IPS-20b (cell line): Measurements from ENCODE around the gene HS2ST1.

ENCODE experiments used
- H3K27ac ChIP-seq: one replicate; pipeline ENCODE4 v1.5.1; 2013; ENCODE audit warnings: low read length
- H3K27me3 ChIP-seq: 2 replicates; pipeline ENCODE4 v1.6.1; 2013; ENCODE audit warnings: mild to moderate bottlenecking, low read length, inconsistent platforms; ENCODE audit not compliant: insufficient read depth
- H3K36me3 ChIP-seq: 2 replicates; pipeline ENCODE4 v1.6.1; 2013; ENCODE audit warnings: low read depth, mild to moderate bottlenecking, inconsistent platforms, low read length, moderate library complexity; ENCODE audit not compliant: insufficient read depth
- H3K4me1 ChIP-seq: 2 replicates; pipeline ENCODE4 v1.6.1; 2013; ENCODE audit warnings: mild to moderate bottlenecking, control low read depth, inconsistent platforms, low read length, moderate library complexity; ENCODE audit not compliant: insufficient read depth
- H3K4me3 ChIP-seq: 2 replicates; pipeline ENCODE4 v1.5.1; 2013; ENCODE audit warnings: mild to moderate bottlenecking, low read length, inconsistent platforms
- H3K9ac ChIP-seq: 2 replicates; pipeline ENCODE4 v1.6.1; 2013; ENCODE audit warnings: low read depth, mild to moderate bottlenecking, inconsistent platforms, low read length, moderate library complexity
- H3K9me3 ChIP-seq: 2 replicates; pipeline ENCODE4 v1.6.1; 2013; ENCODE audit warnings: mild to moderate bottlenecking, low read depth, low read length, inconsistent platforms; ENCODE audit not compliant: insufficient read depth

The HS2ST1 gene

DNA sequence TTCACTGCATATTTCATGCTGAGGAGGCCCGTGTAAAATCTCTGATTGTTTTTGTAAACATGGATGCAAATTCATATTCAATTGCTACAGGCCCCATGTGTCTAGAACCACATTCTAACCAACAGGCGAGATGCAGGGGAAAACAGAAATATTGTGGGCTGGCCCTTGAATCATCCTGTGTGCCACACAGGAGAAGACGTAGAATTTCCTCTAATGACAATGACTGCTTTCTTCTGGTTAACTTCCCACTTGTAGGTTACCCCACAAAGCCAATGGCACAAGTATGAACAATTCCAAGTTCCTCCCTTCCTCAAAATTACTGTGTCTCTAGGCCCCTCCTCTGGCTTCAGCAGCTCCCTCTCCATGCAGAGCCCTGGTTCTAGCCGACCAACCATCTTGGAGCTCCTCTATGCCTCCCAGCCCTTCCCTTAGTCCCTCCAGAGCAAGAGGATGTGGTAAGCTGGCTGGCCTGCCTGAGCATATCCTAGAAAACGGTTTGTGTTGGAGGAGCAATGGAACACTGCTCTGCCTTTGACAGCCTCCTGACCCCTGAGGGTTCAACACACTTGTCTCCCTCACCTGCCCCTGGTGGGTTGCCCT, 205.2 kb downstream of the HS2ST1 start:
- Histone ChIP-seq H3K27me3 (no peaks in the 10 kb centered on the region), H3K27ac (no peak overlapping the region), H3K9me3 (no peaks in the 10 kb centered on the region), H3K4me1 (peaks cover 9% of the 10 kb centered on the region; the same call in 1 of the 2 replicates), H3K4me3 (no peak overlapping the region), H3K9ac (no peak overlapping the region), H3K36me3 (no peaks in the 10 kb centered on the region)

DNA sequence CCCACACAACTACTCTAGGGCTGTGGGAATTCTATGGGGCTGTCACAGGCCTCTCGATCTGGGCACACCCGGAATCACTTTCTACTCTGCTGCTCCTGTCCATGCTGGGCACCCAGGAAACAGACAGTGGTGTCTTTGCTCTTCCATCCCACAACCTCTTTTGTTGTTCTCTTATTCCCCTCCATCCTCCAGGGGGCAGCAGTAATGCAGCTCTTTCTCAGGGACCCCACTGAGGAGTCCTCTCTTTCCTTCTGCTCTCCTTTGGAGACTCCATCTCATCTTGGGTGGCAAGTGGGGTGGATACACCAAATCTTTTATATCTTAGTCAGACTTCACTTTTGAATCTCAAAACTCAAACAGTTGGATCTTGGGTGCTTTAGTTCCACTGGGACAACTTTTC, 206.3 kb downstream of the HS2ST1 start:
- H3K9ac ChIP-seq, result no peak overlapping the region

DNA sequence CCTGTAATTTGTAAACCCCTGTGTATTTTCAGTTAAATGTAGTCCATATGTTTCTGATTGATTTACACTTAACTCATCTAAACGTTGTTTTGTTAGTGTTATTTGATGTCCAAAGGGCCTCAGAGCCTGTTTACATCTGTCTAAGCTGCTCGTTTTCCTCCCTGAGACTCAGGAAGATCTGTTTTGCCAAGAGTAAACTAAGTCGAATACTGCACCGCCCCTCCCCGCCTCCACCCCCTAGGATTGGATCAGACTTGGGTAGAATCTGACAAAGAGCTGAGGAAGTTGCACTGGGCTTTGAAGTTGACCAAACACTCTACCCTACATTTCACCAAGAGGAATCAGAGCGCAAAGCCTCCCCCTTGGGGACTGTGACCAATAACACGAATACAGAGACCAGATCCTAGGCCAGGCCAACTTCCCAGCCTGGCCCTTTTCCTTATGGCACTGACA, 207.3 kb downstream of the HS2ST1 start:
- H3K36me3 ChIP-seq, result no peaks in the 10 kb centered on the region
- H3K27me3 ChIP-seq, result no peaks in the 10 kb centered on the region
- H3K4me1 ChIP-seq, result peaks cover 9% of the 10 kb centered on the region; the same call in 1 of the 2 replicates
- H3K4me3 ChIP-seq, result no peak overlapping the region
- H3K9ac ChIP-seq, result no peak overlapping the region
- no peak overlapping the region for H3K27ac ChIP-seq
- H3K9me3 ChIP-seq, result no peaks in the 10 kb centered on the region

More for the DNA sequence above, 206.3 kb downstream of the HS2ST1 start:
- H3K27me3 ChIP-seq, result no peaks in the 10 kb centered on the region
- H3K4me1 ChIP-seq, result peaks cover 9% of the 10 kb centered on the region; the same call in 1 of the 2 replicates
- H3K27ac ChIP-seq, result no peak overlapping the region
- no peaks in the 10 kb centered on the region for H3K36me3 ChIP-seq
- H3K9me3 ChIP-seq, result no peaks in the 10 kb centered on the region
- no peak overlapping the region for H3K4me3 ChIP-seq

DNA sequence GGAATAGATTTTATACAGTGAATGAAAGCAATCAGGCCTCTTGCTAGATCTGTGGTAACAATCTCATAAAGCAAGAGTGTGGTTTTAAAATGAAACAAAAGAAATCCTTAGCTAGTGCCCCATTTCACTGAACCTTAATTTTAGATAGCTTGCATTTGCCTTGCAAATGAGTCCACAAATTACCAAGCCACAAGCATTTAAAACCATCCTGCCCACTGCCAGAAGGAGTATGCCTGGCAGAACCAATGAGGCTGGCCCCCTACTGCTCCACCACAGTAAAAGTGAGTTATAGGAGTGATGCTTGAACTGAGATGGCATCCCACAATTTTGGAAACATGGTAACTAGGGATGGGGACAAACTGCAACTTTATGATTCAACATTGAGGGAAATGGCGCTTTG, 207.8 kb downstream of the HS2ST1 start:
- Histone ChIP-seq H3K4me3 (no peak overlapping the region), H3K27ac (no peak overlapping the region), H3K36me3 (no peaks in the 10 kb centered on the region), H3K4me1 (peaks cover 5% of the 10 kb centered on the region; the same call in 1 of the 2 replicates), H3K27me3 (no peaks in the 10 kb centered on the region), H3K9me3 (no peaks in the 10 kb centered on the region), H3K9ac (no peak overlapping the region)

DNA sequence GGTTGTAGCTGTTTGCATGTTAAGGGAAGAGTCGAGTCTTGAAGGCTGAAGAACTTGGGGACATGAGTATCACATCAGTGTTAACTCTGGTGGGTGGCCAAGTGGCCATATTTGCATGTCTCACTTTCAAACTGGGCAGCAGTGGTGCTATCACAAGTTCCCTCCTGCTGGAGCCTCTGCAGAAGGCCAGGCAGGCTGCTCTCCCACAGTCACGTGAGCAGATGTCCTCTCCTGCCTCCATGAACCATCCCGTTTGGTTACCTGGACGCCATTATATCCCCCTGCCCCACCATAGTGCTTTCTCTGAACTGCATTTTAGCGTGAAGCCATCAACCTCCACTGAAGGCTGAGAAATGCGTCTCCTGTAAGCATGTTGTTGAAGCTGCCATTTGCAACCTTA, 209.2 kb downstream of the HS2ST1 start:
- Histone ChIP-seq H3K27me3 (no peaks in the 10 kb centered on the region), H3K9ac (no peak overlapping the region), H3K9me3 (no peaks in the 10 kb centered on the region), H3K27ac (no peak overlapping the region), H3K4me3 (no peak overlapping the region), H3K4me1 (no peaks in the 10 kb centered on the region), H3K36me3 (no peaks in the 10 kb centered on the region)

DNA sequence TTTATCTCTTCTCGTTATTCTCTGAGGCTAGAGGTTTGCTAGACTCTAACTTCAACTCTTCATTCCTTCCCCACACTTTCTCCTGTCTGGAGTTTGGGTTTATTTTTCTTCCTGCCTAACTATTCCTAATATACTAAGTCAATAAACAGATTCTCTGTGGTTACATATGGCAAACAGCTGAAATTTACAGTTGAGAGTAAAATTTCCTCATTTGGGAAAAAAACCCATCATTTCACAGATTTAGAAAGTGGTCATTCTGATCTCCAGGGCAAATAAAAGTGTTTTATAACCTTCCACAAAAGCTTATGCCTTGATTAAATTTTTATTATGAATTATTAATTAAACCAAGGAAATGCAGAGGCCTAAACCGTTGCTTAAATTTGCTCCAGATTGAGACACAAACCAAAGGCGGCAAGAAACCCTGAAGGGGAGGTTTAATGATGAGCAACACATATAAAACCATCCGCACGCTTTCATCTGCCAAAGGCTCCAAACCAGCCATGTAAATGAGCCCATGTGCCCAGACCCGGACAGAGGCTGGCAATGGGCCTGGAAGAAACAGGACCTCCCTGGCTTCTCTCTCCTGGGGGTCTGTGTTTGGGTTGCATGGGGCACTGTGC, 212.6 kb downstream of the HS2ST1 start:
- Histone ChIP-seq H3K27me3 (peaks cover 7% of the 10 kb centered on the region; the same call in 1 of the 2 replicates), H3K36me3 (no peaks in the 10 kb centered on the region), H3K4me1 (no peaks in the 10 kb centered on the region), H3K27ac (no peak overlapping the region), H3K9me3 (no peaks in the 10 kb centered on the region), H3K4me3 (no peak overlapping the region), H3K9ac (no peak overlapping the region)

DNA sequence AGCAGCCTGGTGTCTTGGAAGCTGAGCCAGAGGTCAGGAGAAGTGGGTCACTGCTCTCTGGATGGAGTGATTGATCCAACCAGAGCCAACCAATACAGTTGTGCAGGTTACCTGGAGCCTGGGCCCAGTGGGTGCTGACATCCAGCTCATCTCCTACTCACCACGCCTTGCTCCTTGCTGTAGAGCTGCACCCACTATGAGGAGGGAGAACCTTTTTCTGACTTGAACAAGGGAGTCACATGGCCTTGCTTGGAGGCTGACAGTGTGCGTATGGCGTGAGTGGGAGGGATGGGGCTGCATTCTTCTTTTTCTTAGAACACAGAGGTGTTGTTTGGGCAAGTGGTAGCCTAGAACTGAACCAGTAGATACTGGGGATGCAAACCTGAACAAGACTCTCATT, 213.1 kb downstream of the HS2ST1 start:
- no peak overlapping the region for H3K4me3 ChIP-seq
- H3K9ac ChIP-seq, result no peak overlapping the region
- no peaks in the 10 kb centered on the region for H3K9me3 ChIP-seq
- H3K27me3 ChIP-seq, result peaks cover 13% of the 10 kb centered on the region
- no peaks in the 10 kb centered on the region for H3K36me3 ChIP-seq
- H3K27ac ChIP-seq, result no peak overlapping the region
- H3K4me1 ChIP-seq, result 0 out of 2 replicates have a peak, but pooled peaks cover 2% of the 10 kb centered on the region

DNA sequence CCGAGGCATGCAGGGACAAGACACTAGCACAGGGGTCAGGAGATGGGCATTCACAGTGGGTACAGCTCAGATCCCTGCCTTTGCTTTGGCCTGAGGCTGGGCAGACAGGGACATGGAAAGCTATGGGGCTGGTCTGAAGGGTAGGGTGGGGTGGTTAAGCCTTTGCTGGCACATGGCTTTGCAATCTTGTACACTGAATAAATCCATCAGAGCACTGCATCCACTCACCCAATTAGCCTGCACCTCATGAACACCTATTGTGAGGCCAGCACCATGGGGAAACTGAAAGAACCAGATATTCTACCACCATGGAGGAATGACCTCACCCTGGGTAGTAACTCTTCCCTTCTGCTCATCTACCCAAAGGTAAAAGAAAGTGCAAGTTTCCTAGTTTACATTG, 214.6 kb downstream of the HS2ST1 start:
- H3K36me3 ChIP-seq, result no peaks in the 10 kb centered on the region
- no peaks in the 10 kb centered on the region for H3K9me3 ChIP-seq
- no peak overlapping the region for H3K27ac ChIP-seq
- no peak overlapping the region for H3K4me3 ChIP-seq
- H3K4me1 ChIP-seq, result 0 out of 2 replicates have a peak, but pooled peaks cover 4% of the 10 kb centered on the region
- no peak overlapping the region for H3K9ac ChIP-seq
- H3K27me3 ChIP-seq, result peaks cover 27% of the 10 kb centered on the region

DNA sequence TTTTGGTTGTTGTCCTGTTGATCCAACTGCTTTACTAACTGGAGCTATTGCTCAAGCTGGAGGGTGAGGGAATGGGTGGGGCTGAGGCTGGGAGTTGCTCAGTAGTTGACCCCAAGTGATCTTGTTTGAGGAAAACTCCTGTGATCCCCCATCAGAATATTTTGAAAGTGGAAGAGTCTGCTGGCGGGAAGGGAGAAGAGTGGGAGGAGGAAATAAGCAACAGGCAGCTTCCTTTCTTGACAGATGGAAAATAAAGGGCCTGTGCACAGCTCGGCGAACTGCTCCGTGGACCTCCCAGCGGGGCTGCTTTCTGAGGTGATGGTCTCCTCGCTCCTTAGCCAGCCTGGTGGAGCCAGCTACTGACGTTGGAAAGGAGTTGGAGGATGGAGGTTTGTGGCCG, 215.2 kb downstream of the HS2ST1 start:
- Histone ChIP-seq H3K4me1 (0 out of 2 replicates have a peak, but pooled peaks cover 4% of the 10 kb centered on the region), H3K27me3 (peaks cover 28% of the 10 kb centered on the region), H3K4me3 (no peak overlapping the region), H3K27ac (no peak overlapping the region), H3K36me3 (no peaks in the 10 kb centered on the region), H3K9me3 (no peaks in the 10 kb centered on the region), H3K9ac (no peak overlapping the region)

DNA sequence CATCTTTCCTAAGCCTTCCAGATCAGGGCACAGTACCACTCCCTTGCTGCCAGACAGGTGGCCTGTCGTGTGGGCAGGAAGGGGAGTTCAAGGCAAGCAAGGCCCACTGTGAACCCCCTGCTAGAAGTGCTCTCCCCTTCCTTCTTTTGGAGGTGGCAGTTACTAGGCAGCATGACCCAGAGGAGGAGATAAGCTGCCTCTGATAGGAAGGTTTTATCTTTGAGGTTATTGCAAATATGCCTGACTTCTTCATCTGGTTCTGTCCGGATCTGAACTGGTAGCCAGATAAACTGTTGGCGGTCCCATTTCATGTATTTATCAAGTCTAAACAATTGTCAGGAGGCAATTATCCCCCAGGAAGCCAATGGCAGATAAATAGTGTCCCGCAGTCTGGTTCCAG, 216.0 kb downstream of the HS2ST1 start:
- Histone ChIP-seq H3K36me3 (no peaks in the 10 kb centered on the region), H3K4me1 (0 out of 2 replicates have a peak, but pooled peaks cover 4% of the 10 kb centered on the region), H3K9ac (no peak overlapping the region), H3K4me3 (no peak overlapping the region), H3K9me3 (no peaks in the 10 kb centered on the region), H3K27me3 (peaks cover 28% of the 10 kb centered on the region), H3K27ac (no peak overlapping the region)

DNA sequence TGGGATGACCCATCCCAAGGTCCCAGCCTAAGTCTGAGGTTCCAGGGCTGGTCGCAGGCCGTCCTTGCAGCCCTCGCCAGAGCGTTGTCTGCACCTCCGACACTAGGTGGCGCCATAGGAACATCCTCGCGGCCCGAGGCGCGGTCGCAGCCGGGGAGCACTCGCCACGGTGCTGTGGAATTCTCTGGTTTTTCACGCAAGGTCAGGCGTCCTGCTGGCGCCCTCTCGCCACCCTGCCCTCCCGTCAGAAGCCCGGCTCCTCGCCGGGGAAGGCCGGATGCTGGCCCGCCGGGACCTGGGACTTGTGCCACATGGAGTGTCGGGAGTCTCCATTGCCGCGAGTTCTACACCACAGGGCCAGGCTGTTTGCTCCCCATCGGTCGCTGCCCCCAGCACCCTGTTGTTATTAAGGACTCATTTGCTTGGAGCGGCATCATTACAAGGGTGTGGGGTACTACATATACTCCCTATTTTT, 217.4 kb downstream of the HS2ST1 start:
- H3K4me1 ChIP-seq, result 0 out of 2 replicates have a peak, but pooled peaks cover 4% of the 10 kb centered on the region
- peak overlapping the region; percentile 78 for H3K4me3 ChIP-seq
- H3K27me3 ChIP-seq, result peaks cover 28% of the 10 kb centered on the region
- no peaks in the 10 kb centered on the region for H3K9me3 ChIP-seq
- H3K36me3 ChIP-seq, result no peaks in the 10 kb centered on the region
- H3K27ac ChIP-seq, result no peak overlapping the region
- peak overlapping the region; percentile 79; the same call in 1 of the 2 replicates for H3K9ac ChIP-seq
